Activated CD8-positive, alpha-beta T cell treated with anti-CD3 and anti-CD28 coated beads for 36 hours (primary cell): ENCODE measurements around the gene LRRC27. TPM values are rescaled to one million over a fixed set of nuclear protein-coding genes. Genes with fewer than 3 reads are reported as not detected.

Source experiments
- ATAC-seq: fragments of 200-7000 bp; cut with Tn5 transposase; one replicate; pipeline ENCODE4 v1.10.0; 2021; ENCODE audit warnings: mild to moderate bottlenecking, moderate library complexity
- CTCF ChIA-PET: fragments of 350-600 bp; sonication (Branson Sonifier 250); formaldehyde crosslinking; loops from one replicate; lab custom pipeline; 2021; ENCODE audit warnings: antibody characterized with exemption; lab: Charles Lee
- POLR2A ChIA-PET: fragments of 350-600 bp; sonication (Branson Sonifier 250); formaldehyde crosslinking; loops from one replicate; lab custom pipeline; 2021; ENCODE audit warnings: antibody characterized with exemption; lab: Charles Lee
- DNase-seq: peaks from one replicate; pipeline ENCODE4 v3.0.0-alpha.2; 2020
- H3K27ac Mint-ChIP-seq: one replicate; pipeline ENCODE4 v1.8.0; 2021; ENCODE audit warnings: mild to moderate bottlenecking, mixed read lengths
- H3K27me3 Mint-ChIP-seq: one replicate; pipeline ENCODE4 v1.8.0; 2021; ENCODE audit warnings: mixed read lengths
- H3K36me3 Mint-ChIP-seq: one replicate; pipeline ENCODE4 v1.8.0; 2021; ENCODE audit warnings: low read depth, mixed read lengths
- H3K4me1 Mint-ChIP-seq: one replicate; pipeline ENCODE4 v1.8.0; 2021; ENCODE audit warnings: low read depth, mixed read lengths
- H3K4me3 Mint-ChIP-seq: one replicate; pipeline ENCODE4 v1.8.0; 2021; ENCODE audit warnings: mild to moderate bottlenecking, moderate library complexity, mixed read lengths
- H3K9me3 Mint-ChIP-seq: one replicate; pipeline ENCODE4 v1.8.0; 2021; ENCODE audit warnings: mixed read lengths
- intact Hi-C: fragments of 100-400 bp; cut with micrococcal nuclease; formaldehyde crosslinking; loops from one replicate; pipeline ENCODE4 v1.10.0; 2022
- total RNA-seq, 2 experiments: library from RNA; stranded (reverse); gene quantifications; one replicate each; pipeline ENCODE4 v1.2.3, GENCODE V29; 2021
- TF ChIP-seq, protein P1 (sequence below): fragments of 200-600 bp; IDR thresholded peaks from one replicate; pipeline ENCODE4 v1.8.0; 2022; ENCODE audit warnings: antibody characterized with exemption, mild to moderate bottlenecking

Gene LRRC27
- total RNA-seq, 2 experiments from 2014 or later: 2.7 to 3.5 TPM

DNA sequence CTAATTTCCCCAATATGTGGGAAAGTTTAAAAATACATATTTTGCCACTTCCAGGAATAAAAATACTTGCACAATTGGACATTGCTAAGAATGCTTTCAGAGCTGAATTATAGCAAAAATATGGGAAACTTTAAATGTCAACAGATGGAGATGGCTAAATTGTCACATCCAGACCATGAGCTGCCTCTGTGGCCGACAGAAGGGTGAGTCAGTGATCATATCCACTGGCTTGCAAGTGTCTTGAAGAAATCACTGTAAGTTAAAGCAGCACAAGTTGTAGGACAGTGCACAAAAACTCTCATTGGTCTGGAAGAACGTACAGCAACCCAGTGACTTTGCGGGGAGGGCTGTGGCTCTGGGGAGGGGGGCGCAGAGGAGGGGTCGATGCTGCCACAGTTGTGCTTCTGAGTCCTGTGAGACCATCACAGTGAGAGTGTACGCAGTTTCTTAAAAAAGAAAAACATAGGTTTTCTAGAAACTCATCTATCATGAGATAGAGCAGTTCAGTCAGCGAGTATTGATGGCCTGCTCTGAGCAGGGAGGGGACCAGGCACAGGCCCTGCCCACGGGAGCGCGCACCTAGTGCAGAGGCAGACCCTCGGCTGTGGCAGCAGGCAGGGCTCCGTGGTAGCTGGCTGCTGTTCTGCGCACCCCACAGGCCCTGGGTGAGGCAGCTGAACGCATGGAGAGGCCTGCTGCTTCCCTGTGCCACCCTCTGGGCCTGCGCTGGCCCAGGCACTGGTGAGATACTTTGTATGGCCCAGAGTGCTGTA lies 25.5 kb downstream of the LRRC27 start:
- ATAC-seq (no peak), DNase-seq (no peak)
- Mint-ChIP-seq H3K9me3 (no peaks in the 10 kb centered on the region), H3K4me1 (no peaks in the 10 kb centered on the region), H3K27me3 (no peaks in the 10 kb centered on the region), H3K4me3 (no peak overlapping the region), H3K36me3 (no peaks in the 10 kb centered on the region), H3K27ac (no peak overlapping the region)
- TF ChIP-seq, protein P1, sequence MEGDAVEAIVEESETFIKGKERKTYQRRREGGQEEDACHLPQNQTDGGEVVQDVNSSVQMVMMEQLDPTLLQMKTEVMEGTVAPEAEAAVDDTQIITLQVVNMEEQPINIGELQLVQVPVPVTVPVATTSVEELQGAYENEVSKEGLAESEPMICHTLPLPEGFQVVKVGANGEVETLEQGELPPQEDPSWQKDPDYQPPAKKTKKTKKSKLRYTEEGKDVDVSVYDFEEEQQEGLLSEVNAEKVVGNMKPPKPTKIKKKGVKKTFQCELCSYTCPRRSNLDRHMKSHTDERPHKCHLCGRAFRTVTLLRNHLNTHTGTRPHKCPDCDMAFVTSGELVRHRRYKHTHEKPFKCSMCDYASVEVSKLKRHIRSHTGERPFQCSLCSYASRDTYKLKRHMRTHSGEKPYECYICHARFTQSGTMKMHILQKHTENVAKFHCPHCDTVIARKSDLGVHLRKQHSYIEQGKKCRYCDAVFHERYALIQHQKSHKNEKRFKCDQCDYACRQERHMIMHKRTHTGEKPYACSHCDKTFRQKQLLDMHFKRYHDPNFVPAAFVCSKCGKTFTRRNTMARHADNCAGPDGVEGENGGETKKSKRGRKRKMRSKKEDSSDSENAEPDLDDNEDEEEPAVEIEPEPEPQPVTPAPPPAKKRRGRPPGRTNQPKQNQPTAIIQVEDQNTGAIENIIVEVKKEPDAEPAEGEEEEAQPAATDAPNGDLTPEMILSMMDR: no peak
- intact Hi-C loops: loop anchor here (10.0 kb wide), 1 partner anchor 133 kb away; no protein-coding TSS in a partner anchor
- CTCF ChIA-PET: no interaction called here
- POLR2A ChIA-PET: no interaction called here

DNA sequence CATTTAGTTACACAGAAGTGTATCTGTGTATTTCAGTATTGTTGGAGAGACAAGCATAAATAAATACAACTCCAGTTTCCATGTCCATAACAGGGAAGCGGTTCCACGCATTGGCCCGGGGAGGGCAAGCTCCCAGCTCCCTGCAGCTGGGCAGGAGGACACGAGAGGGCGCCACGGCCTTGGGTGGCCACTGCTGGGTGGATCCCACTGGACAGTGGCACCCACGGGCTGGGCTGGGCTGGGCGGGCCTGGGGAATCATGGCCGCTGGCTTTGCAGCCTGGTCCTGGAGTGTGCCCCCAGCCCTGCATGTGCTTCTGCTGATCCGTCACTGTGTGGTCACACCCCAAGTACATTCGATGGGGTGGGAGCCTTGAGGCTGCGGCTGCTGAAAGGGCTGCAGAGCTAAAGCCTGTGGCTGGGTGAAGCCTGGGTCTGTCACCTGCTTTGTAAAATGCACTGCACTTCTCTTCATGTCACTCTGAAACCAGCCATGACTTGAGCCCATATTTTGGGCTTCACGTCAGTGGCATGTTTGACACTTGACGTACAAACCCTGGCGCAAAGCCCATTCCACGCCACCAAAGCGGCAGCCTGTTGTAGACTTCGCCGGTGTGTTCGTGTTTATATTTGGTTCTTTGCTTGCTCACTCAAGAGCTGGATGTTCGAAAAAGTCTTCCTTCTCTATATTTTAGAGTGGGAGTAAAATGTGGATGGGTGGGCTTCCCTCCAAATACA lies 27.5 kb downstream of the LRRC27 start:
- intact Hi-C loops: loop anchor here (10.0 kb wide), 1 partner anchor 135 kb away; no protein-coding TSS in a partner anchor
- TF ChIP-seq, protein P1: no peak
- no peak for ATAC-seq
- H3K27ac Mint-ChIP-seq: no peak overlapping the region
- no peaks in the 10 kb centered on the region for H3K4me1 Mint-ChIP-seq
- ChIA-PET POLR2A (no interaction called here), CTCF (interaction anchor here (1.2 to 2.4 kb wide), 6 partner anchors 11 to 87 kb away, joined by 3 to 16 read pairs (median 6); no protein-coding TSS in a partner anchor)
- no peaks in the 10 kb centered on the region for H3K27me3 Mint-ChIP-seq
- no peak for DNase-seq
- no peaks in the 10 kb centered on the region for H3K36me3 Mint-ChIP-seq
- no peaks in the 10 kb centered on the region for H3K9me3 Mint-ChIP-seq
- H3K4me3 Mint-ChIP-seq: no peak overlapping the region

DNA sequence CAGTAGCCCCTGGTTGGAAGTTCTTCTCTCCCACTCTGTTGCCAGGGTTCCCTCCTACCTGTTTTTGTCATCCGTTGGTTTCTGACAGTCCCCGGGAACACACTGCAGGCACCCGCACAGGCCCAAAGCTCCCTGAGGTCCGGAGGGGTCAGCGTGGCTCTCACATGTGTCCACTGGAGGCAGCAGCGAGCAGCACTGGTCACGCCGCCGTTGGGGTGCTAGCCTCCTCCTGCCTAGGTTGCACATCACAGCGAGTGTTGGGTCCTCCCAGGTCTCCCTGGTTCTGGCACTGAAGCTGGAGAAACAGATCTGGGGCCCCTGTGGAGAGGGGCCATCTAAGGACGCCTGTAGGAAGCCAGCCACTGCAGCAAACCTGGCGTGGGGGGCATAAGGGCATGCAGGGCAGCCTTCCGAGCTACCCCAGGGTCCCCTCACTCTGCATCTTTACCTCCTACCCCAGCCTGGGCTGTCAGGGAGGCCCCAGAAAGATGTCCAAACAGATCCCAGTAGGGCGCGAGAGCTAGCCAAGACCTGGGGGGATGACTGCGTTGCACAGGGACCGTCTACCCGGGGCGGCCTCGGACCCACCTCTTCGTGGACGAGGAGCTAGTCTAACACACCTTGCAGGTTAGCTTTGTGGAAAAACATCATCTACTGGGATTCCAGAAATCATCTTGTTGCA lies 28.9 kb downstream of the LRRC27 start:
- TF ChIP-seq, protein P1: peak; percentile 61
- peak; percentile 60 for DNase-seq
- Mint-ChIP-seq H3K9me3 (no peaks in the 10 kb centered on the region), H3K27me3 (no peaks in the 10 kb centered on the region), H3K4me1 (peaks cover 3% of the 10 kb centered on the region), H3K36me3 (peaks cover 2% of the 10 kb centered on the region), H3K4me3 (no peak overlapping the region), H3K27ac (no peak overlapping the region)
- peak; percentile 68 for ATAC-seq
- ChIA-PET POLR2A (interaction anchor here (1.2 kb wide), 1 partner anchor 9 kb away, joined by 3 read pairs; no protein-coding TSS in a partner anchor), CTCF (interaction anchor here (0.5 to 2.4 kb wide), 22 partner anchors 8 to 333 kb away, joined by 3 to 16 read pairs (median 4); no protein-coding TSS in a partner anchor)
- intact Hi-C loops: no loop called here

DNA sequence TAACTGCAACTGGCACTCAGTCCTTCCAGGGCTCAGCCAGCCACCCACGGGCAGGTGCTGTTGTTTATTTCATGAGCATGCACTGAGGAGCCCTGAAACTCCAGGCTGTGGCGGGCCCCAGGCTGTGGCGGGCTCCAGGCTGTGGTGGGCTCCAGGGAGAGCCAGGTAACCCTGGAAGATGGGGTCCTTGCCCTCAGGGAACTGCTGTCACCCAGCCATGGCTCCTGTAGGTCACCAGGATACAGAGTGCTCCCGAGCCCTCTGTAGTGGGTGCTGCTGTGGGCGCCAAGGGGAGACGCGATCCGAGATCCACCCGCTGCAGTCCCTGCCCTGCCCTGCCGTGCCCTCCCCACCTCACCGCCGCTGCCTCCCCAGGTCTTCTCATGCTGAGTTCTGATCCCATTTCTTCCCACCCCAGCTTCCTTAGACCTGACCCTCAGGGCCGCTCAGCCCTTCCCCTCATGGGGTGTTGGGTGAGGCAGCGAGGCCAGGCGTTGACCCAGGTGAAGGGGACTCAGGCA lies 29.6 kb downstream of the LRRC27 start:
- H3K4me1 Mint-ChIP-seq: peaks cover 3% of the 10 kb centered on the region
- intact Hi-C loops: no loop called here
- peaks cover 2% of the 10 kb centered on the region for H3K36me3 Mint-ChIP-seq
- ATAC-seq (no peak), DNase-seq (no peak)
- TF ChIP-seq, protein P1: no peak
- CTCF ChIA-PET: interaction anchor here (0.6 to 2.4 kb wide), 16 partner anchors 9 to 93 kb away, joined by 3 to 16 read pairs (median 5); no protein-coding TSS in a partner anchor
- no peaks in the 10 kb centered on the region for H3K9me3 Mint-ChIP-seq
- POLR2A ChIA-PET: interaction anchor here (1.2 kb wide), 1 partner anchor 9 kb away, joined by 3 read pairs; no protein-coding TSS in a partner anchor
- H3K27ac Mint-ChIP-seq: no peak overlapping the region
- no peaks in the 10 kb centered on the region for H3K27me3 Mint-ChIP-seq
- no peak overlapping the region for H3K4me3 Mint-ChIP-seq
